ENCODE measurements around the gene CASP6.

Gene CASP6

DNA sequence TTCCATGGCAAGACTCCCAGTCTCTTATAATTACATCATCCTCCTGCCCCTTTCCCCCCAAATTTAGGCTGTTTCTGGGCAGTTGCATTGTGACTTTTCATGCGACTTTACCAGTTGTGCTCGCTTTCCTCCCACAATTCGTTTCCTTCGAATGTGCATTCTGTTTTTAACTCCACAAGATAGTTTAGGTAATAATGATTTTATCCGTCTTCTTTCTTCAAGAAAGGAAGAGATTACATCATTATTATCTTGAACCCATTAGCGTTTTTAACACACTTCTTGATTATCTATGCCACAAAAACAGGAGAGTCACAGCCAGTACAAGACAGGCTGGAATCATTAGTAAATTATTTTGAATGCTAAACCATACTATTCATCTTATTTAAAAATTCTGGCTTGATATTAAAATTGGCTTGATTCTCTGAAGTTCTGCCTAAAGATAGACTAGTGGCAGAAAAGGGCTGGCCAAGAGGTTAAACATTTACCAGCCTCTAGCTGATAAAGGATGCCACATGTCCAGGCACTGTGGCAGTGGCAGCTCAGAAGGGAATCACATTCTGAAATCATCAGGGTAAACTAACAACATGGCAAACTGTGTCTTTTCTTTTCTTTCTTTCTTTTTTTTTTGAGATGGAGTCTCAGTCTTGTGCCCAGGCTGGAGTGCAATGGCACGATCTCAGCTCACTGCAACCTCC, 46.3 kb upstream of the CASP6 start:
- H2BK5ac ChIP-seq (ENCODE audit: low read depth, low read length, poor library complexity): no peak overlapping the region
- H4K12ac ChIP-seq (ENCODE audit: low read depth, low read length): no peak overlapping the region
- H4K91ac ChIP-seq (ENCODE audit: low read depth, low read length): no peak overlapping the region
- no peak for DNase-seq
- H3K36me3 ChIP-seq (ENCODE audit: control insufficient read depth in 1 of 2, insufficient read depth in 2 of 2, low read length in 2 of 2): no peaks in the 10 kb centered on the region
- no peak overlapping the region for H3K18ac ChIP-seq (ENCODE audit: low read length)
- no peak overlapping the region for H2BK120ac ChIP-seq (ENCODE audit: insufficient read depth, low read length, poor library complexity)
- H3K4me2 ChIP-seq (ENCODE audit: low read length): no peak overlapping the region
- H3K9ac ChIP-seq (ENCODE audit: low read length): no peak overlapping the region
- no peaks in the 10 kb centered on the region for H3K27me3 ChIP-seq (ENCODE audit: insufficient read depth, low read length)
- no peak overlapping the region for H3K23ac ChIP-seq (ENCODE audit: low read length)
- H3K79me1 ChIP-seq (ENCODE audit: low read length): no peaks in the 10 kb centered on the region
- H2BK12ac ChIP-seq (ENCODE audit: low read length): no peak overlapping the region
- no peak overlapping the region for H3K14ac ChIP-seq (ENCODE audit: low read length)
- no peak overlapping the region for H4K8ac ChIP-seq (ENCODE audit: low read depth, low read length)
- H3K4ac ChIP-seq (ENCODE audit: low read depth, low read length): no peak overlapping the region
- H3K4me1 ChIP-seq (ENCODE audit: control insufficient read depth in 1 of 2, insufficient read depth in 2 of 2, low read length in 2 of 2): no peaks in the 10 kb centered on the region
- H2AFZ ChIP-seq (ENCODE audit: insufficient read depth, low read length, poor library complexity): no peak overlapping the region
- no peaks in the 10 kb centered on the region for H3K9me3 ChIP-seq (ENCODE audit: insufficient read depth, low read depth, low read length)
- H3K79me2 ChIP-seq (ENCODE audit: control insufficient read depth, insufficient read depth, low read length, poor library complexity): no peaks in the 10 kb centered on the region
- no peak overlapping the region for H3K27ac ChIP-seq (ENCODE audit: low read depth, low read length)
- no peak overlapping the region for H2AK5ac ChIP-seq (ENCODE audit: low read length)
- WGBS (ENCODE audit: extremely low coverage, insufficient coverage, insufficient read length): no CpG with 5 or more reads among the region's 7 CpGs
- no peak overlapping the region for H3K4me3 ChIP-seq (ENCODE audit: low read depth, low read length)

DNA sequence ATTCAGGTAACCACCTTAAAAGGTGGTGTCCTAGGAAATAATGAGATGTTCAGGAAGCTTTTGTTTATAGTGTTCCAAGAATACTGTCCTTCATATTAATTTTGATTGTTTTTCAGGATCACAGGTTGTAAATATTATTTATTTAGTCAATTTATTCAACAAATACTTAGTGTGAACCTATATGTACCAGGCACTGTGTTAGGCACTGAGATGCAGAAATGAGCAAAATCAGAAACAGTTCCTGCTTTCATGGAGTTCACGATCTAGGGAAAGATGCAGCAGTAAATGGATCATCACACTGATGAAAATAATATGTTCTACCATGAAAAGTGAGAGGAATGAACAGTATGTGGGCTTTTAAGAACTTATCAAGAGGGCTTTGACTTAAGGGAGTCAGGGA, 44.9 kb upstream of the CASP6 start:
- H4K91ac ChIP-seq (ENCODE audit: low read depth, low read length): no peak overlapping the region
- H3K4ac ChIP-seq (ENCODE audit: low read depth, low read length): no peak overlapping the region
- H4K12ac ChIP-seq (ENCODE audit: low read depth, low read length): no peak overlapping the region
- no peaks in the 10 kb centered on the region for H3K79me1 ChIP-seq (ENCODE audit: low read length)
- no peak for DNase-seq
- no peaks in the 10 kb centered on the region for H3K9me3 ChIP-seq (ENCODE audit: insufficient read depth, low read depth, low read length)
- H4K8ac ChIP-seq (ENCODE audit: low read depth, low read length): no peak overlapping the region
- H3K4me3 ChIP-seq (ENCODE audit: low read depth, low read length): no peak overlapping the region
- no peak overlapping the region for H3K9ac ChIP-seq (ENCODE audit: low read length)
- H2BK5ac ChIP-seq (ENCODE audit: low read depth, low read length, poor library complexity): no peak overlapping the region
- H2BK120ac ChIP-seq (ENCODE audit: insufficient read depth, low read length, poor library complexity): no peak overlapping the region
- no peak overlapping the region for H3K18ac ChIP-seq (ENCODE audit: low read length)
- no peak overlapping the region for H3K23ac ChIP-seq (ENCODE audit: low read length)
- H3K36me3 ChIP-seq (ENCODE audit: control insufficient read depth in 1 of 2, insufficient read depth in 2 of 2, low read length in 2 of 2): no peaks in the 10 kb centered on the region
- H3K27me3 ChIP-seq (ENCODE audit: insufficient read depth, low read length): no peaks in the 10 kb centered on the region
- H2AFZ ChIP-seq (ENCODE audit: insufficient read depth, low read length, poor library complexity): no peak overlapping the region
- H2BK12ac ChIP-seq (ENCODE audit: low read length): no peak overlapping the region
- H3K4me1 ChIP-seq (ENCODE audit: control insufficient read depth in 1 of 2, insufficient read depth in 2 of 2, low read length in 2 of 2): no peaks in the 10 kb centered on the region
- no CpG with 5 or more reads among the region's 1 CpG for WGBS (ENCODE audit: extremely low coverage, insufficient coverage, insufficient read length)
- H3K4me2 ChIP-seq (ENCODE audit: low read length): no peak overlapping the region
- H3K79me2 ChIP-seq (ENCODE audit: control insufficient read depth, insufficient read depth, low read length, poor library complexity): no peaks in the 10 kb centered on the region
- H3K14ac ChIP-seq (ENCODE audit: low read length): no peak overlapping the region
- no peak overlapping the region for H2AK5ac ChIP-seq (ENCODE audit: low read length)
- no peak overlapping the region for H3K27ac ChIP-seq (ENCODE audit: low read depth, low read length)

DNA sequence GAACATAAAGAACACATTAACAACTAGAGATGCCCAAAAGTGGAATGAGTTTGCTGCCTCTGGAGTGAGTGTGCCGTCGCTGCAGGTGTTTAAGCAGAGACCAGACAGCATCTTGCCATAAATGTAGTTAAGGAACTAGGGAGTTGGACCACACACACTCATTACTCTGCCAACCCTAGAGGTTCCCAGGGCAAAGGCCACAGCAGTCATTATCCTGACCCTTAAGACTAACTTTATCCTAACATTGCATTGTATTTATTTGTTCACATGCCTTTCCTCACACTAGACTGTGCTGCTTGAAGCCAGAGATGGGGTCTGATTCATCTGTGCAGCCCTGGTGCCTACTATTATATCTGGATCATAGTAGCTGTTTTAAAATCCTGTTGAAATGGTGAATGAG, 43.5 kb upstream of the CASP6 start:
- H3K4ac ChIP-seq (ENCODE audit: low read depth, low read length): no peak overlapping the region
- no peaks in the 10 kb centered on the region for H3K4me1 ChIP-seq (ENCODE audit: control insufficient read depth in 1 of 2, insufficient read depth in 2 of 2, low read length in 2 of 2)
- WGBS (ENCODE audit: extremely low coverage, insufficient coverage, insufficient read length): no CpG with 5 or more reads among the region's 2 CpGs
- no peak overlapping the region for H4K8ac ChIP-seq (ENCODE audit: low read depth, low read length)
- H3K4me2 ChIP-seq (ENCODE audit: low read length): no peak overlapping the region
- H3K79me2 ChIP-seq (ENCODE audit: control insufficient read depth, insufficient read depth, low read length, poor library complexity): no peaks in the 10 kb centered on the region
- no peaks in the 10 kb centered on the region for H3K27me3 ChIP-seq (ENCODE audit: insufficient read depth, low read length)
- H3K27ac ChIP-seq (ENCODE audit: low read depth, low read length): no peak overlapping the region
- H2AK5ac ChIP-seq (ENCODE audit: low read length): no peak overlapping the region
- no peak overlapping the region for H4K91ac ChIP-seq (ENCODE audit: low read depth, low read length)
- H2AFZ ChIP-seq (ENCODE audit: insufficient read depth, low read length, poor library complexity): no peak overlapping the region
- H3K18ac ChIP-seq (ENCODE audit: low read length): no peak overlapping the region
- no peak overlapping the region for H2BK5ac ChIP-seq (ENCODE audit: low read depth, low read length, poor library complexity)
- no peaks in the 10 kb centered on the region for H3K36me3 ChIP-seq (ENCODE audit: control insufficient read depth in 1 of 2, insufficient read depth in 2 of 2, low read length in 2 of 2)
- no peak overlapping the region for H3K23ac ChIP-seq (ENCODE audit: low read length)
- no peak overlapping the region for H3K14ac ChIP-seq (ENCODE audit: low read length)
- H2BK120ac ChIP-seq (ENCODE audit: insufficient read depth, low read length, poor library complexity): no peak overlapping the region
- H3K4me3 ChIP-seq (ENCODE audit: low read depth, low read length): no peak overlapping the region
- no peak for DNase-seq
- no peaks in the 10 kb centered on the region for H3K9me3 ChIP-seq (ENCODE audit: insufficient read depth, low read depth, low read length)
- H2BK12ac ChIP-seq (ENCODE audit: low read length): no peak overlapping the region
- no peak overlapping the region for H3K9ac ChIP-seq (ENCODE audit: low read length)
- H4K12ac ChIP-seq (ENCODE audit: low read depth, low read length): no peak overlapping the region
- no peaks in the 10 kb centered on the region for H3K79me1 ChIP-seq (ENCODE audit: low read length)

DNA sequence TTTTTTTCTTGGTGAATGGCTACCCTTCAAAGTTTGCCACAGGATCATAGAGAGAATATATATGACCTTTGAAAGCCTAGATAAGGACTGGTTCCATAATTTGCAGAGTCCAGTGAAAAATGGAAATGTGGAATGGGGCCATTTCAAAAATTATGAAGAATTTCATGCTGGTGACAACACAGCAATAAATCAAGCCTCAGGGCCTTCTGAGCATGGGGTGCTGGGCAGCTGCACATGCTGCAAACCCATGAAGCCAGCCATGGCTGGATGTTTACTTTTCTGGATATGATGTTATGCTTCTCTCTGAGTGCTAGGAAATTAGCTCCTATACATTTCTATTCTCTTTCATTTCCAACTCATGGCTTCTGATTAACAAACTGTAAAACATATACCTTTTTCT, 42.6 kb upstream of the CASP6 start:
- Histone ChIP-seq H3K27me3 (ENCODE audit: insufficient read depth, low read length) (no peaks in the 10 kb centered on the region), H3K4me3 (ENCODE audit: low read depth, low read length) (no peak overlapping the region), H2AK5ac (ENCODE audit: low read length) (no peak overlapping the region), H3K79me2 (ENCODE audit: control insufficient read depth, insufficient read depth, low read length, poor library complexity) (no peaks in the 10 kb centered on the region), H4K91ac (ENCODE audit: low read depth, low read length) (no peak overlapping the region), H3K4me2 (ENCODE audit: low read length) (no peak overlapping the region), H3K4me1 (ENCODE audit: control insufficient read depth in 1 of 2, insufficient read depth in 2 of 2, low read length in 2 of 2) (no peaks in the 10 kb centered on the region), H2BK5ac (ENCODE audit: low read depth, low read length, poor library complexity) (no peak overlapping the region), H3K27ac (ENCODE audit: low read depth, low read length) (no peak overlapping the region), H2BK12ac (ENCODE audit: low read length) (no peak overlapping the region), H3K9ac (ENCODE audit: low read length) (no peak overlapping the region), H4K8ac (ENCODE audit: low read depth, low read length) (no peak overlapping the region), H2BK120ac (ENCODE audit: insufficient read depth, low read length, poor library complexity) (no peak overlapping the region), H3K79me1 (ENCODE audit: low read length) (no peaks in the 10 kb centered on the region), H3K36me3 (ENCODE audit: control insufficient read depth in 1 of 2, insufficient read depth in 2 of 2, low read length in 2 of 2) (no peaks in the 10 kb centered on the region), H3K4ac (ENCODE audit: low read depth, low read length) (no peak overlapping the region), H3K14ac (ENCODE audit: low read length) (no peak overlapping the region), H4K12ac (ENCODE audit: low read depth, low read length) (no peak overlapping the region), H3K23ac (ENCODE audit: low read length) (no peak overlapping the region), H3K9me3 (ENCODE audit: insufficient read depth, low read depth, low read length) (no peaks in the 10 kb centered on the region), H3K18ac (ENCODE audit: low read length) (no peak overlapping the region), H2AFZ (ENCODE audit: insufficient read depth, low read length, poor library complexity) (no peak overlapping the region)
- DNase-seq: no peak
